Tibial nerve (tissue), 4 donors: ENCODE measurements around the gene C1QTNF12.

ENCODE experiments used
- EP300 ChIP-seq, 2 donors: sonication (generic); formaldehyde crosslinking; IDR thresholded peaks; one replicate each; pipeline ENCODE4 v1.6.1; 2017; ENCODE audit warnings: antibody characterized with exemption in 2 of 2, mild to moderate bottlenecking in 1 of 2
- TF ChIP-seq, protein P1 (sequence below), 5 experiments: fragments of 200-600 bp in 3 of 5; fragments of 450-650 bp in 2 of 5; sonication (generic) in 3 of 5; IDR thresholded peaks; one replicate each; pipeline ENCODE4 v1.5.1; 2016 to 2019; ENCODE audit warnings: antibody characterized with exemption in 5 of 5, mild to moderate bottlenecking in 3 of 5, moderate library complexity in 2 of 5

- TF ChIP-seq, protein P1, sequence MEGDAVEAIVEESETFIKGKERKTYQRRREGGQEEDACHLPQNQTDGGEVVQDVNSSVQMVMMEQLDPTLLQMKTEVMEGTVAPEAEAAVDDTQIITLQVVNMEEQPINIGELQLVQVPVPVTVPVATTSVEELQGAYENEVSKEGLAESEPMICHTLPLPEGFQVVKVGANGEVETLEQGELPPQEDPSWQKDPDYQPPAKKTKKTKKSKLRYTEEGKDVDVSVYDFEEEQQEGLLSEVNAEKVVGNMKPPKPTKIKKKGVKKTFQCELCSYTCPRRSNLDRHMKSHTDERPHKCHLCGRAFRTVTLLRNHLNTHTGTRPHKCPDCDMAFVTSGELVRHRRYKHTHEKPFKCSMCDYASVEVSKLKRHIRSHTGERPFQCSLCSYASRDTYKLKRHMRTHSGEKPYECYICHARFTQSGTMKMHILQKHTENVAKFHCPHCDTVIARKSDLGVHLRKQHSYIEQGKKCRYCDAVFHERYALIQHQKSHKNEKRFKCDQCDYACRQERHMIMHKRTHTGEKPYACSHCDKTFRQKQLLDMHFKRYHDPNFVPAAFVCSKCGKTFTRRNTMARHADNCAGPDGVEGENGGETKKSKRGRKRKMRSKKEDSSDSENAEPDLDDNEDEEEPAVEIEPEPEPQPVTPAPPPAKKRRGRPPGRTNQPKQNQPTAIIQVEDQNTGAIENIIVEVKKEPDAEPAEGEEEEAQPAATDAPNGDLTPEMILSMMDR (IDR thresholded peaks at IDR 0.05): no peak
- no peak for TF ChIP-seq EP300 (IDR thresholded peaks at IDR 0.05)
These were observed 39.5 kb downstream of the C1QTNF12 start for GRCh38 chr1:1206966-1207531.
